ENCODE measurements around the gene SBF1.

GRCh38 chr22:50467773-50468440 is 6.9 kb downstream of the SBF1 start:
- TF ChIP-seq, protein P1, sequence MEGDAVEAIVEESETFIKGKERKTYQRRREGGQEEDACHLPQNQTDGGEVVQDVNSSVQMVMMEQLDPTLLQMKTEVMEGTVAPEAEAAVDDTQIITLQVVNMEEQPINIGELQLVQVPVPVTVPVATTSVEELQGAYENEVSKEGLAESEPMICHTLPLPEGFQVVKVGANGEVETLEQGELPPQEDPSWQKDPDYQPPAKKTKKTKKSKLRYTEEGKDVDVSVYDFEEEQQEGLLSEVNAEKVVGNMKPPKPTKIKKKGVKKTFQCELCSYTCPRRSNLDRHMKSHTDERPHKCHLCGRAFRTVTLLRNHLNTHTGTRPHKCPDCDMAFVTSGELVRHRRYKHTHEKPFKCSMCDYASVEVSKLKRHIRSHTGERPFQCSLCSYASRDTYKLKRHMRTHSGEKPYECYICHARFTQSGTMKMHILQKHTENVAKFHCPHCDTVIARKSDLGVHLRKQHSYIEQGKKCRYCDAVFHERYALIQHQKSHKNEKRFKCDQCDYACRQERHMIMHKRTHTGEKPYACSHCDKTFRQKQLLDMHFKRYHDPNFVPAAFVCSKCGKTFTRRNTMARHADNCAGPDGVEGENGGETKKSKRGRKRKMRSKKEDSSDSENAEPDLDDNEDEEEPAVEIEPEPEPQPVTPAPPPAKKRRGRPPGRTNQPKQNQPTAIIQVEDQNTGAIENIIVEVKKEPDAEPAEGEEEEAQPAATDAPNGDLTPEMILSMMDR (IDR thresholded peaks at IDR 0.05) = no peak
- TF ChIP-seq POLR2A (IDR thresholded peaks at IDR 0.05) = no peak
- TF ChIP-seq EP300 (IDR thresholded peaks at IDR 0.05) = no peak
- TF ChIP-seq POLR2AphosphoS5 (IDR thresholded peaks at IDR 0.05) = no peak
